ENCODE data around the gene GPC3. TPM values are rescaled to one million over a fixed set of nuclear protein-coding genes. Genes with fewer than 3 reads are reported as not detected.

GPC3 gene
- total RNA-seq, 5 donors from 2014 or later (not counting 1 experiment from before 2014, with no cell fraction given) = 0.72 to 1.5 (median 1.1) TPM

- POLR2A ChIA-PET = no interaction called here
- WGBS (ENCODE audit: insufficient coverage) = no CpG with 5 or more reads among the region's 3 CpGs
- H3K27me3 Mint-ChIP-seq = peaks cover 0 to 12% of the 10 kb centered on the region in 2 donors
- Histone ChIP-seq H3K27me3 (replicated peaks in 1 of 2; ENCODE audit: control insufficient read depth in 2 of 2, extremely low read depth in 1 of 2, insufficient read depth in 2 of 2, low read length in 1 of 2) (no peaks in the 10 kb centered on the region), H3K4me1 (ENCODE audit: control insufficient read depth in 1 of 2, extremely low read depth in 1 of 2, insufficient read depth in 2 of 2, low read length in 2 of 2) (no peaks in the 10 kb centered on the region), H3K4me3 (ENCODE audit: control insufficient read depth in 1 of 2, extremely low read depth in 1 of 2, low read length in 1 of 2) (no peak overlapping the region), H3K9me3 (no peaks in the 10 kb centered on the region), H3K36me3 (ENCODE audit: control insufficient read depth in 2 of 2, extremely low read depth in 1 of 2, insufficient read depth in 1 of 2, low read length in 1 of 2) (no peaks in the 10 kb centered on the region), H3K27ac (ENCODE audit: low read length) (no peak overlapping the region)
- ATAC-seq (replicated peaks in 1 of 4) (no peak), DNase-seq (no peak)
- CTCF ChIA-PET = no interaction called here
- H3K4me1 Mint-ChIP-seq = no peaks in the 10 kb centered on the region
- no peaks in the 10 kb centered on the region for H3K9me3 Mint-ChIP-seq
- no peaks in the 10 kb centered on the region for H3K36me3 Mint-ChIP-seq
- no peak overlapping the region for H3K27ac Mint-ChIP-seq
- H3K4me3 Mint-ChIP-seq = no peak overlapping the region
Observed at GRCh38 chrX:133812402-133812801, 173.0 kb downstream of the GPC3 start.

GRCh38 chrX:133810925-133811324 is 174.5 kb downstream of the GPC3 start:
- Mint-ChIP-seq H3K27ac (no peak overlapping the region), H3K27me3 (peaks cover 0 to 3% of the 10 kb centered on the region in 2 donors), H3K4me3 (no peak overlapping the region), H3K36me3 (no peaks in the 10 kb centered on the region), H3K9me3 (no peaks in the 10 kb centered on the region), H3K4me1 (no peaks in the 10 kb centered on the region)
- POLR2A ChIA-PET = no interaction called here
- DNase-seq = no peak
- H3K4me1 ChIP-seq (ENCODE audit: control insufficient read depth in 1 of 2, extremely low read depth in 1 of 2, insufficient read depth in 2 of 2, low read length in 2 of 2) = no peaks in the 10 kb centered on the region
- H3K27me3 ChIP-seq (replicated peaks in 1 of 2; ENCODE audit: control insufficient read depth in 2 of 2, extremely low read depth in 1 of 2, insufficient read depth in 2 of 2, low read length in 1 of 2) = no peaks in the 10 kb centered on the region
- no CpG with 5 or more reads among the region's 3 CpGs for whole genome bisulfite sequencing (ENCODE audit: insufficient coverage)
- H3K36me3 ChIP-seq (ENCODE audit: control insufficient read depth in 2 of 2, extremely low read depth in 1 of 2, insufficient read depth in 1 of 2, low read length in 1 of 2) = no peaks in the 10 kb centered on the region
- H3K9me3 ChIP-seq = no peaks in the 10 kb centered on the region
- ATAC-seq (replicated peaks in 1 of 4) = no peak
- H3K27ac ChIP-seq (ENCODE audit: low read length) = no peak overlapping the region
- CTCF ChIA-PET = no interaction called here
- no peak overlapping the region for H3K4me3 ChIP-seq (ENCODE audit: control insufficient read depth in 1 of 2, extremely low read depth in 1 of 2, low read length in 1 of 2)

- no peaks in the 10 kb centered on the region for H3K36me3 ChIP-seq (ENCODE audit: control insufficient read depth in 2 of 2, extremely low read depth in 1 of 2, insufficient read depth in 1 of 2, low read length in 1 of 2)
- CTCF ChIA-PET = interaction anchor here in 1 of 2 donors (0.6 kb wide), 1 partner anchor 841 kb away, joined by 3 read pairs; no protein-coding TSS in a partner anchor
Observed at GRCh38 chrX:133804072-133804471, 181.3 kb downstream of the GPC3 start.

GRCh38 chrX:133796282-133796681 is 189.1 kb downstream of the GPC3 start:
- no peaks in the 10 kb centered on the region for H3K36me3 Mint-ChIP-seq
- H3K9me3 Mint-ChIP-seq = no peaks in the 10 kb centered on the region
- Histone ChIP-seq H3K4me1 (ENCODE audit: control insufficient read depth in 1 of 2, extremely low read depth in 1 of 2, insufficient read depth in 2 of 2, low read length in 2 of 2) (no peaks in the 10 kb centered on the region), H3K9me3 (no peaks in the 10 kb centered on the region), H3K27me3 (replicated peaks in 1 of 2; ENCODE audit: control insufficient read depth in 2 of 2, extremely low read depth in 1 of 2, insufficient read depth in 2 of 2, low read length in 1 of 2) (no peaks in the 10 kb centered on the region), H3K27ac (ENCODE audit: low read length) (no peak overlapping the region), H3K4me3 (ENCODE audit: control insufficient read depth in 1 of 2, extremely low read depth in 1 of 2, low read length in 1 of 2) (no peak overlapping the region), H3K36me3 (ENCODE audit: control insufficient read depth in 2 of 2, extremely low read depth in 1 of 2, insufficient read depth in 1 of 2, low read length in 1 of 2) (no peaks in the 10 kb centered on the region)
- H3K27ac Mint-ChIP-seq = no peak overlapping the region
- ATAC-seq (replicated peaks in 1 of 4) (no peak), DNase-seq (no peak)
- POLR2A ChIA-PET = no interaction called here
- no peak overlapping the region for H3K4me3 Mint-ChIP-seq
- peaks cover 0 to 20% of the 10 kb centered on the region in 2 donors for H3K27me3 Mint-ChIP-seq
- CTCF ChIA-PET = interaction anchor here in 1 of 2 donors (0.7 kb wide), 1 partner anchor 28 kb away, joined by 7 read pairs; no protein-coding TSS in a partner anchor
- no peaks in the 10 kb centered on the region for H3K4me1 Mint-ChIP-seq

More at GRCh38 chrX:133804072-133804471, 181.3 kb downstream of the GPC3 start:
- DNase-seq = no peak
- no peak overlapping the region for H3K4me3 ChIP-seq (ENCODE audit: control insufficient read depth in 1 of 2, extremely low read depth in 1 of 2, low read length in 1 of 2)
- POLR2A ChIA-PET = no interaction called here
- 100% methylated on average over 2 of the region's 6 CpGs for WGBS (ENCODE audit: insufficient coverage)
- no peaks in the 10 kb centered on the region for H3K4me1 ChIP-seq (ENCODE audit: control insufficient read depth in 1 of 2, extremely low read depth in 1 of 2, insufficient read depth in 2 of 2, low read length in 2 of 2)
- H3K27me3 ChIP-seq (replicated peaks in 1 of 2; ENCODE audit: control insufficient read depth in 2 of 2, extremely low read depth in 1 of 2, insufficient read depth in 2 of 2, low read length in 1 of 2) = no peaks in the 10 kb centered on the region
- no peaks in the 10 kb centered on the region for H3K4me1 Mint-ChIP-seq
- peaks cover 0 to 18% of the 10 kb centered on the region in 2 donors for H3K27me3 Mint-ChIP-seq
- H3K4me3 Mint-ChIP-seq = no peak overlapping the region
- H3K9me3 ChIP-seq = no peaks in the 10 kb centered on the region
- no peak overlapping the region for H3K27ac ChIP-seq (ENCODE audit: low read length)
- H3K27ac Mint-ChIP-seq = no peak overlapping the region
- ATAC-seq (replicated peaks in 1 of 4) = no peak
- no peaks in the 10 kb centered on the region for H3K36me3 Mint-ChIP-seq
- no peaks in the 10 kb centered on the region for H3K9me3 Mint-ChIP-seq

GRCh38 chrX:133794126-133794525 is 191.3 kb downstream of the GPC3 start:
- Mint-ChIP-seq H3K4me1 (no peaks in the 10 kb centered on the region), H3K9me3 (no peaks in the 10 kb centered on the region), H3K27me3 (peaks cover 0 to 26% of the 10 kb centered on the region in 2 donors), H3K4me3 (no peak overlapping the region), H3K36me3 (no peaks in the 10 kb centered on the region), H3K27ac (no peak overlapping the region)
- H3K36me3 ChIP-seq (ENCODE audit: control insufficient read depth in 2 of 2, extremely low read depth in 1 of 2, insufficient read depth in 1 of 2, low read length in 1 of 2) = no peaks in the 10 kb centered on the region
- no peaks in the 10 kb centered on the region for H3K9me3 ChIP-seq
- POLR2A ChIA-PET = no interaction called here
- CTCF ChIA-PET = interaction anchor here (0.6 to 1.3 kb wide), 6 partner anchors 16 to 990 kb away, joined by 3 to 7 read pairs (median 4); no protein-coding TSS in a partner anchor
- DNase-seq (no peak), ATAC-seq (replicated peaks in 1 of 4) (no peak)
- no peaks in the 10 kb centered on the region for H3K27me3 ChIP-seq (replicated peaks in 1 of 2; ENCODE audit: control insufficient read depth in 2 of 2, extremely low read depth in 1 of 2, insufficient read depth in 2 of 2, low read length in 1 of 2)
- no peaks in the 10 kb centered on the region for H3K4me1 ChIP-seq (ENCODE audit: control insufficient read depth in 1 of 2, extremely low read depth in 1 of 2, insufficient read depth in 2 of 2, low read length in 2 of 2)
- no peak overlapping the region for H3K27ac ChIP-seq (ENCODE audit: low read length)
- no CpG with 5 or more reads among the region's 4 CpGs for WGBS (ENCODE audit: insufficient coverage)
- no peak overlapping the region for H3K4me3 ChIP-seq (ENCODE audit: control insufficient read depth in 1 of 2, extremely low read depth in 1 of 2, low read length in 1 of 2)

GRCh38 chrX:133793626-133794025 is 191.8 kb downstream of the GPC3 start:
- Mint-ChIP-seq H3K4me3 (no peak overlapping the region), H3K27me3 (peaks cover 0 to 29% of the 10 kb centered on the region in 2 donors), H3K4me1 (no peaks in the 10 kb centered on the region), H3K9me3 (no peaks in the 10 kb centered on the region), H3K36me3 (no peaks in the 10 kb centered on the region), H3K27ac (no peak overlapping the region)
- no peaks in the 10 kb centered on the region for H3K36me3 ChIP-seq (ENCODE audit: control insufficient read depth in 2 of 2, extremely low read depth in 1 of 2, insufficient read depth in 1 of 2, low read length in 1 of 2)
- ChIA-PET CTCF (interaction anchor here (0.6 to 1.3 kb wide), 5 partner anchors 16 to 603 kb away, joined by 3 to 7 read pairs (median 4); no protein-coding TSS in a partner anchor), POLR2A (no interaction called here)
- no peaks in the 10 kb centered on the region for H3K4me1 ChIP-seq (ENCODE audit: control insufficient read depth in 1 of 2, extremely low read depth in 1 of 2, insufficient read depth in 2 of 2, low read length in 2 of 2)
- WGBS (ENCODE audit: insufficient coverage) = no CpG with 5 or more reads among the region's 2 CpGs
- no peak overlapping the region for H3K27ac ChIP-seq (ENCODE audit: low read length)
- H3K4me3 ChIP-seq (ENCODE audit: control insufficient read depth in 1 of 2, extremely low read depth in 1 of 2, low read length in 1 of 2) = no peak overlapping the region
- ATAC-seq (replicated peaks in 1 of 4) (no peak), DNase-seq (no peak)
- no peaks in the 10 kb centered on the region for H3K9me3 ChIP-seq
- no peaks in the 10 kb centered on the region for H3K27me3 ChIP-seq (replicated peaks in 1 of 2; ENCODE audit: control insufficient read depth in 2 of 2, extremely low read depth in 1 of 2, insufficient read depth in 2 of 2, low read length in 1 of 2)
